Stimulated activated CD4-positive, alpha-beta T cell treated with anti-CD3 and anti-CD28 coated beads, Interleukin-12 subunit alpha, Interleukin-12 subunit beta, amount 100 ng/mL, for 24 hours (primary cell): ENCODE data around the gene EME1.

Experiments
- DNase-seq, 2 experiments: peaks; one replicate each; pipeline ENCODE4 v3.0.0-alpha.2; 2020; ENCODE audit warnings: low read depth in 2 of 2

Gene EME1

GRCh38 chr17:50363217-50364060 lies 9.6 kb upstream of the EME1 start:
- no peak for DNase-seq

DNA sequence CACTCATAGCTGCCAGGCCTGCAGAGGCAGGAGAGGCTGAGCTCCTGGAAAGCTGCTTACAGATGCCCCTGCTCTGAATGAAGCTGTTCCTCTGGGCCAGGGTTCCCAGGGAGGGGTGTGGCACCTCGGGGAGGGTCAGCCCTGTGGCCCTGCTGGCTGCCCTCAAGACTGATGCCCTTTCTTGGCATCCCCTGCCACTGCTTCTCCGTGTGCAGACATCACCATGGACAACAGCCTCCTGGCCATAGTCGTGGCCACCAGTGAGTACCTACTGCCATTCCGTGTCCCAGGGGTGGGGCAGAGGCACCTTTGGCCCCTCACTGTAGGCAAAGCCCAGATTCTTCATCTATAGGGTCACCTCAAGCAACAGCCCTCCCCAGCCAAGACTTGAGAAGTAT lies 9.0 kb upstream of the EME1 start:
- no peak for DNase-seq

DNA sequence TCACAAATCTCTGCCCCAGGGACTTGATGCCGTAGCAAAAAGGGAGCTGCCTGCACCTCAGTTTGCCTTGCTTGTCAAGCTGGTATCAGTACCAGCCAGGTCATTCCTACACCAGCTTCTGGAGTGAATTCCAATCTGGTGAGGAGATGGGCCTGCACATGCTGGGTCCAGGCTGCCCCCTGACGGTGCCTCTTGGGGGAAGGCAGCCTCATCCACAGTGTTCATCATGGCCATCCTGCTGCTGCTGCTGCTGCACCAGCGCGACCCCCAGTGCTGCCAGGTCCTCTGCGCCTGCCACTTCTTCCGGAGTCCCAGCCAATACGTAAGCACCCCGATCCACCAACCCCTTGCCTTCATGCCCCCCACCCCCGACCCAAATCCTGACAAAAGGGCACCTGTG lies 8.3 kb upstream of the EME1 start:
- no peak for DNase-seq

GRCh38 chr17:50365165-50365564 lies 7.9 kb upstream of the EME1 start:
- no peak for DNase-seq

- no peak for DNase-seq
These were observed 7.2 kb upstream of the EME1 start for GRCh38 chr17:50365649-50366393.

DNA sequence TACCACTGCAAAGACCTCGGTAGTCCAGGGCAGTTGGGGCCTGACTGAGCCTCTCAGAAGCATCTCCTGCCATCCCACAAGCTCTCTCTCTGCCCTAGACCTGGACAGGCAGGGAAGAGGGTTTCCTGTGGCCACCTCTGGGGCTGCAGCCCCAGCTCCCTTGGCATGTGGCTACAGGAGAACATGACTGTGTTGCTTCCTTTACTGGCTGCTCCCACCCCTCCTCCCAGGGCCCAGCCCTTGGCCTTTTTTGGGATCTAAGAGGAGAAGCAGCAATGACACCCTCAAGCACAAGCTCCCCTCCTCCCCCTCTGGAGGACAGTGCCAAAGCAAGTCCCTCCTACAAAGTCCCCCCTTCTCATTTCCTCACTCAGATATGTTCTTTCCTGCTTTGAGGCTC lies 5.6 kb upstream of the EME1 start:
- DNase-seq = no peak

- no peak for DNase-seq
These were observed 3.0 kb upstream of the EME1 start for GRCh38 chr17:50370052-50370451.

GRCh38 chr17:50371526-50371925 lies 1.5 kb upstream of the EME1 start:
- DNase-seq = no peak

GRCh38 chr17:50372222-50372757 lies 739 bp upstream of the EME1 start:
- no peak for DNase-seq

DNA sequence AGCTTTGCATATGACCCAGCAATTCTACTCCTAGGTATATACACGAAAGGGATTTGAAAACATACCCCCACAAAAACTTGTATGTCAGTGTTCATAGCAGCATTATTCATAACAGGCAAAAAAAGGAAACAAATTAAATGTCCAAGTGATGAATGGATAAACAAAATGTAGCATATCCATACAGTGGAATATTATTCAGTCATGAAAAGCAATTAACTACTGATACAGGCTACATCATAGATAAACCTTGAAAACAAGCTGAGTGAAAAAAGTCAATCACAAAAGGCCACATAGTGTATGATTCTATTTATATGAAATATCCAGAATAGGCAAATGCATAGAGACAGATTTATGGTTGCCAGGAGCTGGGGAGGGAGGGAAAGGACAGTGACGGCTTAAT lies 676 bp downstream of the EME1 start:
- DNase-seq = no peak

- DNase-seq = no peak
These were observed 3.0 kb downstream of the EME1 start for GRCh38 chr17:50375858-50376538.

- no peak for DNase-seq
These were observed 6.5 kb downstream of the EME1 start for GRCh38 chr17:50379351-50380132.

DNA sequence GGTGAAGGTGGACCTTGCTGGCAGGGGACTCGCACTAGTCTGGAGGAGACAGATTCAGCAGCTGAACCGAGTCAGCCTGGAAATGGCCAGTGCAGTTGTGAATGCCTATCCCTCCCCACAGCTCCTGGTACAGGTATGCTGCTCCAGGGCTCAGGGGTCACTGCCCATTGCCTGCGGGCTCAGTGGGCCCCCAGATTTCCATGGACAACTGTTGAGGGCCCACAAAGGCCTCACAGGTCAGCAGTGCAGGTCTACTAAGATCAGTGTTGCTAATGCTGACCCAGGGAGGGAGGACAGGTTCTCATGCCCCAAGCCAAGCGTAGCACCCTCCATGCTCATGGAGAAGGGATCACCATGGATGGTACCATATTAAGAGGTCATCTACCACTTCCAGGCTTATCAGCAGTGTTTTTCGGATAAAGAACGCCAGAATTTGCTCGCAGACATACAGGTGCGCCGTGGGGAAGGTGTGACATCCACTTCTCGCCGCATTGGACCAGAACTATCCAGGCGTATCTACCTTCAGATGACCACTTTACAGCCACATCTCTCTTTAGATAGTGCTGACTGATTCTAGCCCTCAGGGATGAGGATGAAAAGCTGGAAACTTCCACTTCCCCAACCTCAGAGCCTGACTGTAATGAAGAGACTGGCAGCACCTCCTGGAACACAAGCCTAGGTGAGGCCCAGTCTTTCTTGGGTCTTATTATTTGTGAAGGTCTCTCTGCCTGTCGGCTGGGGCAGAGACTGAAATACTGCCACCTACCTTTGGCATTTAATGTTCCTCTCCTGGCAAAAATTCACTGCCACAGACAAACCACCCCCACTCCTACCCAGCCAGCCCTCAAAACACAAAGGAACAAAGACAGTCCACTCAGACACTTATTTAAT lies 7.6 kb downstream of the EME1 start:
- no peak for DNase-seq

DNA sequence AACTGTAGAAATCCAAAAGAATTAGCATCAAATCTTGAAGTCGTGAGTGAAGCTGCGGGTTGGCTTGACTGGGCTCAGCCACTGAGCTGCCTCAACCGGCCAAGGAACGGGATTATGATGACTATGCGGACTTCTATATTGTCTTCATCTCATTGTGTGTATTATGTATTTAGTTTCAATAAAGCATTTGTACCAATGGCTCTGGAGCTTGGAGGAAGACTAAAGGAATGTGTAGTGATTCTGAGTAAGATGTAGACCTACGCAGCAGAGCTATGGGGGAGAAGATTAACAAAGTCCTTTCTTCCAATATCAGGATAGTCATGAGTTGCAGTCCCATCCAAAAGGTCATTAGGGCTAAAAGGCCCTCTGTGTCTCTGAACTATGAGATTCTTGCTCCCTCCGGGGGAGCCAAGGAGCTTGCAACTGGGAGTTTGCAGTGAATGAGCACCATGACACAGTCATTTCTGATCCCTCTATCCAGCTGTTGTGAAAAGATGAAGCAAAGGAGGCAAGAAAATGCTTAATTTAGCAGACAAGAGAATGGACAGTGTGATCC lies 8.3 kb downstream of the EME1 start:
- DNase-seq = no peak

DNA sequence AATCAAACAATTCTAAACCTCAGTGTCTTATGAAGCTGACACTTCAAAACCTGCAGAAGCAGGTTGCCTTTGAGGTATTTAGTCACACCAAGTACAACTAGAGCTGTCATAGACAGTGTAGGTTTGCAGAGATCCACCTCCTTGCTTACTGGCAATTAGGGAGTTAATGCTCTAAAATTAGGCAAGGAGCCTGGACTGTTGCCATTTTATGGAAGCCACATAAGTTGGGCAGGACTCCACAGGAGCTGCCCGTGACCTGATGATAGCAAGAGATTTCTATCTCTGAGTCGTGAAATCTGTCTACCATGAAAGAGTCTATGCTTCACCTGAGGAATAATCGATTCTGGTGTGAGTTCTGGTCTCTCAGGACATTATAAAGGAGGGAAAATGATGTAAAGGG lies 8.9 kb downstream of the EME1 start:
- no peak for DNase-seq

DNA sequence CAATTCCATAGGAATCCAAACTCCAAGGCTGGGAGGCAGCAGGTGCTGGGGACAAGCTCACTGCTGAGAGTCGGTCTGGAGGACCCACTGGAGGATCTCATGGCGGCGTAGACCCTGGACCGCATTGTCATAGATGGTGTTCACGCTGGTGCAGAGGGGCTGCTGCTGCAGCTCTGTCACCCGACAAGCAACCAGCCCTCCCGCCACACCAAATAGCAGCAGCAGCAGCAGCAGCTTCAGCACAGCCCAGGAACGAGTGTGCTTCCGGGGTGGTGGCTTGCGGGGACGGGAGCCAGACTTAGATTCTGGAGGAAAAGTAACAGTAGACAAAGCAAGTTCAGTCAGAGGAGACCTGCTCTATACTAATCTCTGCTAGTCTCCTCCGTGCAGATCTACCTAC lies 9.9 kb downstream of the EME1 start:
- no peak for DNase-seq

DNA sequence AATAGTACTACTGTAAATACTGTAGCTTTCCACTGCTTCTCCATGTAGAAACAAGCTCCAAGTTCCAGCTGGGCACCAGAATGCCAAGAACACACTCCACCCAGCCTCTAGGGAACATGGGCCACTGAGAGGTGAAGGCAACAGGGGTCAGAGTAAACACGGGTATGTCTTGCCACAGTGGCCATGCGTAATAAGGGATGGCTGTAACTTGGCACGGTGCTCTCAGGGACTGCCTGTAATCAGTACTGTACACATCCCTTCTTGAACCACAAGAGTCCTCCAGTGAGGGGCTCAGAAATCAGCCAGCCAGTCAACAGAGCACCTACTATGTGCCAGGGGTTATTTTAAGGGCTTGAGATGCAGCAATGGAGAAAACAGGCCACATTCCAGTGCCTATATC lies 13.5 kb downstream of the EME1 start:
- no peak for DNase-seq

- no peak for DNase-seq
These were observed 15.7 kb downstream of the EME1 start for GRCh38 chr17:50388728-50389127.

DNA sequence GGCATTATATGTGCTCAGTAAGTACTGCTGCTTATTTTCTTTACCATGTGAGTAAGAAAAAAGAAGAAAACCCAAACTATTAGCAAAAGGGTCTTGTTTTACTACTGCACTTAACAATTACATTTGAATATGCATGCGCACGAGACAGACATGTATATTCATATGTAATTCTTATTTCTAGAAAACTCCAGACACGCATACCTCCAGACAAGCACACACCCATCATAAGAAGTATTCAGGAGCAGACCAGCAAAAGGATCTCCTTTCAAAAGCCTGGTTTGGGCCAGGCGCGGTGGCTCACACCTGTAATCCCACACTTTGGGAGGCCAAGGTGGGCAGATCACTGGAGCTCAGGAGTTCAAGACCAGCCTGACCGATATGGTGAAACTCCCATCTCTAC lies 16.5 kb downstream of the EME1 start:
- DNase-seq = no peak

- DNase-seq = no peak
These were observed 19.6 kb downstream of the EME1 start for GRCh38 chr17:50392621-50393020.
